HG03575 (cell line): ENCODE results near the gene UFSP1.

Experiments used
- ATAC-seq: cut with Tn5 transposase; IDR thresholded peaks from one replicate; pipeline ENCODE4 v1.9.1; 2021; ENCODE audit not compliant: unreplicated experiment, insufficient number of reproducible peaks, low FRiP score; ENCODE audit errors: extremely low read depth

The UFSP1 gene

DNA sequence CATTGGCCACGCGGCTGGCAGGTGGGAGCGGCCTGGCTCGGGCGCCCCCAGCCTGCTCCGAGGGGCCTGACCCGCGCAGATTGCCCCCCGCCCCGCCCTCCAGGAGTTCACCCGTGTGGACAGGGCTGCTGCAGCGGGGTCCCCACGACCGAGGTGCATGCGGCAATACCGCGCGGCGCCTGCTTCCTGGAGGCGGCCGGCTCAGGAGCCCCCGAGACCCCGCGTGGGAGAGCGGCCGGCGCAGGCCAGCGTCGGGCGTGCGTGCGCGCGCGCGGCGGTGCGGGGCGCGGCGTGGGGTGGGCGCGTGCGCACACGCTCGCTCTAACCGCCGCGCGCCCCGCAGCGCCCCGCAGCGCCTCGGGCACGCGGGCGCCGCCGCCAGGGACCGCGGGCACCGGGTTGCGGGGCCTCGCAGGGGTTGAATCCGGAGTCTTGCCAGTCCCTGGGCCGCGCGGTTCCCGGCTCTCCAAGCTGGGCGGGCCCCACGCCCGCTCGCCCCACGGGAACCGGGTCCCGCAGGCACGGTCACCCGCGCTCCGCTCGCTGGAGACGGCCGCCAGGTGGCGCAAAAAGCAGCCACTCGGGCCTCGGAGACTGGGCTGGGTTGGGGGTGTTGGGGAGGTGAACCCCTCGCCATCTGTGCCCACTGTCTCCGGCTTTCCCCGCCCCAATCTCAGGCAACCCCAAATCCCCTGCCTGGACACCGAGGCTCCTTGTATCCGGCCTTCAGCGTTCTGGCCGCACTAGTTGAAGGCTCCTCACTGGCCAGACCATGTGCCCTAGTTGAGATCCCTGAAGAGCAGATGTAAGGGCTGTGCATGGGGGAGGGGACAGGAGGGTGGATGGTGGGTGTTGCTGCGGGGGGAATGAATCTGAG, 7.5 kb upstream of the UFSP1 start:
- no peak for ATAC-seq

DNA sequence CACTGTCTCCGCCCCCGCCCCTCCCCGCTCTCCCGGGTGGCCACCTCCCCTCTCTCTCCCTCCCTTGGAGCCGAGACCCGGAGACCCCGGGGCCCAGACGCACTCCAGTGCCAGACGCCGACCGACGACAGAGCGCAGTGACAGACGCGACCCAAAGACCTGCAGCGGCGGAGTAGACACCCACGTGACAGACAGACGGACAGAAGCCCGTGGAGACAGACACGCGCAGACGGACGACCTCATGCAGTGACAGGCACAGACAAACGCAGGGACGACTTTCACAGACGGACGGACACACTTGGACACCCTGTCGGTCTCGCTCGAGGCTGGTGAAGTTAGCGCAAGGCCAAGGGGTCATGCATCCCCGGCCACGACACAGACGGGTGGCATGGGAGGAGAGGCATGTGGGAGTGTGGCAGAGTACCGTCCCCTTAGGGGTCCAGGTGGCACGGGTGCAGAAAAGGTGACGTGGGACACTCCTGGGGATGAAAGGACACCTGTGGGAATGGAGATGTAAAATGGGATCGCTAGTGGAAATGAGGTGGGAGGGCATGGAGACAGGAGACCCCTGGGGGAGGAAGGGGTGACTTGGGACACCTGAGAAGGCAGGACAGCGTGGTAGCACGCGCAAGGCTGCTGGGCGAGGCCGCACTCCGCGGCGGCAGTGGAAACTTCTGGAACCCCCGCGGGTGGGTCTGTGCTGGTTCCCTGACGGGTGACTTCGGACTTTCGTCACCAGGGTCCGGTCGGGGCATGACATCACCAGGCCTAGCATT, 6.6 kb upstream of the UFSP1 start:
- ATAC-seq = no peak

DNA sequence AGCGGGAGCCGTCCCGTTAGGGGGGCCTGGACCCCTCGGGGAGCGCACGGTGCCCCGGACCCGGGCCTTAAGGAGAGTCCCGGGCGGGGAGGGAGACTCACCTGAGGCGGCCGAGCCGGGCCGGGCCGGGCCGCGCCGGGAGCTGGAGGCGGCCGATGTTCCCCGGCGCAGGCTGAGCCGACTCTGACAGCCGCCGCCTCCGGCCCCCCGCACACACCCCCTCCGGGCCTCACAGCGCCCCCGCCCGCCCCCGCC, 6.1 kb upstream of the UFSP1 start, which contains the start of gene ACHE:
TSS of gene ACHE (minus strand) at position 188 of the 255 bp plus-strand sequence. CDS start 1,656 bp downstream, outside the sequence.
- ATAC-seq = no peak

DNA sequence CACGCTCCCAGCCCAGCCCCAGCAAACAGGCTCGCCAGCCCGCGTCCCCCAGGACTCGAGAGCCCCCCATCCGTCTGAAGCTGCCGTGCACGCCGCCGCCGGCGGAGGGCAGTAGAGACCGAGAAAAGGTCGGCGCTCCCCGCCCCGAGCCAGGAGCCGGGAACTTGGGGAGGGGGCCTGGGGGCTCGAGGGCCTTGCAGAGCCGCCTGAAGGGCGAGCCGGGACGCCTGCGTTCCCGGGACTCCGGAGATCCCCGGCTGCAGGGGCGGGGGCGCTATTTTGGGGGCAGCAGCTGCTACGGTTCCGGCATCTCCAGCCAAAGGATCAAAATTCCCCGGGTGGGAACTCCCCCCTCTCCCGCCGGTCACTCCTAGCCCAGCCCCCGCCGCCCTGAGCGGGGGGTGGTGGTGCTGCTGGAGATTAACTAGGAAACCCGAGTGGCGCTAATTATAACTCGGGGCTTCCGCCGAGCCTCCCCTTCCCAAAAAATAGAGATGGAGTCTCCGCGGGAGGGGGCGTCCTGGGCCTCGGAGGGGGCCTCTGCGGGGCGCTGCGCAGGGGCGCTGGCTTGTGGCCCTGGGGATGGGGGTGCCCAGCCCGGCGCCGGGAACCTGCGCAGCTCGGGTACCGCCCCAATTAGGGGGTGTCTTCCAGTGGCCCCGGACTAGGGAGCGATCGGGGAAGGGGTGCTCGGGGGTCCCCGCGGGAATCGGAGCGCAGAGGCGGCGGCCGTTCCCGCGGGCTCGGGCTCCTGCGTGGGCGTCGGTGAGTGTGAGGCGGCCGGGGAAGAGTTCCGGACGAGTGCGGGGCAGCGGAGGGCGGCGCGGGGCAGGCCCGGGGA, 5.6 kb upstream of the UFSP1 start:
- no peak for ATAC-seq

DNA sequence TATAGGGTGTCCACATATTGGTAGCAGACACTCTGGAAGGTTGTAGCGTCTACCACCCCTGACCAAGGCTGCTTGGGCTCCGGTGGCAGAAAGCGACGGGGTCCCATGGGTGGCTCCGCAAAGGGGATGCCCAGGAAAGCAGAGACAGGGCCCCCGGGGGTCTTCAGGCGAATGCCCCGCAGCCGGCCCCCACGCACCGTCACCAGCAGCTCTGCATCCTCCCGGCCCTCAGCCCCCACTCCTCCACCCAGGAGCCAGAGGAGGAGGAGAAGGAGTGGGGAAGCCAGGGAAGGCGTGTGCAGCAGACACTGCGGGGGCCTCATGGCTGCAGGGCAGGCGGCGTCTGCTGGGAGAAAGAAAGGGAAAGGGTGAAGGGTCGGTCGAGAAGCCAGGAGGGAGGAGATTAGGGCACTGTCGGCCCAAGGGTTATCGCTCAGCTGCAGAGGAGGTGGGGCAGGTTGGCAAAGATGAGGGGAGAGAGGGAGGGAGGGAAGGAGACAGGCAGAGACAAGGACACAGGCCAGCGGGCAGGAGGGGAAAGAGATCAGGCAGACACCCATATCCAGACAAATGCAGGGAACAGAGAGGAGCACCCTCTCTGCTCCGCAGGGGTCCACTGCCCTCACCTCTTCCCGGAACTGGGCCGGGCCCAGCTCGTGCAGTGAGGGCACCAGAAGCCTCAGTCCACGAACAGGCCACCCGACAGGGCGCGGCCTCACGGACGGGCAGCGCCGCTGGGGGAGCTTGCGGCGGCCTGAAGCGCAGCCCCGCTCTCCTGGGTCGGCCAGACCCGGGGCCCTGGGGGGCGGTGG, 4.6 kb upstream of the UFSP1 start:
- no peak for ATAC-seq

DNA sequence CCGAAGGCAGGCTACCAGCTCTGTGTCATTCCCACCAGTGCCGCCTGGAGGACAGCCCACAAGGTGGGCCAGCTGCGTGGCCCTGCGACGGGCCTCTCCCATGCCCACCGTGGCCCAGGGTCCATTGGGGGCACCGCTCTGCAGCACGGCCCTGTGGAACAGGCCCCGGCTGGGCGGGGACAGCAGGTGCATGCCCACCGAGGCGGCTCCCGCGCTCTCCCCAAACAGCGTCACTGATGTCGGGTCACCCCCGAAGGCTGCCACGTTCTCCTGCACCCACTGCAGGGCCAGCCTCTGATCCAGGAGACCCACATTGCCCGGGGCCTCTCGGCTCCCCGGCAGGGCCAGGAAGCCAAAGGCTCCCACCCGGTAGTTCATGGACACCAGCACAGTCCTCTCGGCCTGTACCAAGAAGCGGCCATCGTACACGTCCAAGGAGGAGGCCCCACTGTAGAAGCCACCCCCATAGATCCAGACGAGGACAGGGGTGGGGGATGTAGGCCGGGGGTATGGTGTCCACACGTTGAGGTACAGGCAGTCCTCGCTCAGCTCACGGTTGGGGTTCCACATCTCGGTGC, 3.9 kb upstream of the UFSP1 start:
- no peak for ATAC-seq

DNA sequence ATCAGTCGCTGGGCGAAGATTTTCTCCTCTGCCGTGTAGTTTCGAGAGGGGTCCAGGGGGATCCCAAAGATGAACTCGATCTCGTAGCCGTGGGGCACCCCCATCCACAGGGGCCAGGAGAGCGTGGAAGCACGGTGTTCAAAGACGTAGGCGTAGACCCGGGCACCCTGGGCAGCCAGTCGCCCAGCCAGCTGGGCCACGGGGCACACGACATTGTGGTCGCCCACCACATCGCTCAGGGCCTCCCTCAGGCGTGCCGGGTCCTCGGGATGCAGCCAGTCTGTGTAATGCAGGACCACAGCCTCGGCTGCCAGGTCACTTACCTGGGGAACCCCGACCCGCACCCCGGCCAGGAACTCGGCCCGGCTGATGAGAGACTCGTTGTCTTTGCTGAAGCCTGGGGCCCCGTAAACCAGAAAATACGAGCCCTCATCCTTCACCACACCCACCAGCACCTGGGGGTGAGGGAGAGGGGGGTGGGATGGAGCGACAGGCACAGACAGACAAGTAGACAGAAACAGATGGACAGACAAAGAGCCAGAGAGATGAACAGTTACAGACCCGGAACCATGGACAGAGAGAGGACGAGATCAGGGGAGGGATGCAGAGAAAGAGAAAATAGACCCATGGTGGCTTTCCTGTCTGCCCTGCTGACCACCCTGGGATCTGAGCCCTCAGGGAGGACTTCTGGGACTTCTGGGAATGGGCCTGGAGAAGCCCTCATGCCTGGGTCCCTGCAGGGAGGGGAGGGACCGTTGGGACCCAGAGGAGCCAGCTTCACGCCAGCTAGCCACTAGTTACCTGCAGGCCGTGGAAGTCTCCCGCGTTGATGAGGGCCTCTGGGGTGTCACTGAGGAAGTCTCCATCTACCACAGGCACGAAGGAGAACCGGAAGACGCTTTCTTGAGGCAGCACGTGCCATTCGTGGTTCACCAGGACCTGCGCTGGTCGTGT, 3.1 kb upstream of the UFSP1 start:
- ATAC-seq = no peak

DNA sequence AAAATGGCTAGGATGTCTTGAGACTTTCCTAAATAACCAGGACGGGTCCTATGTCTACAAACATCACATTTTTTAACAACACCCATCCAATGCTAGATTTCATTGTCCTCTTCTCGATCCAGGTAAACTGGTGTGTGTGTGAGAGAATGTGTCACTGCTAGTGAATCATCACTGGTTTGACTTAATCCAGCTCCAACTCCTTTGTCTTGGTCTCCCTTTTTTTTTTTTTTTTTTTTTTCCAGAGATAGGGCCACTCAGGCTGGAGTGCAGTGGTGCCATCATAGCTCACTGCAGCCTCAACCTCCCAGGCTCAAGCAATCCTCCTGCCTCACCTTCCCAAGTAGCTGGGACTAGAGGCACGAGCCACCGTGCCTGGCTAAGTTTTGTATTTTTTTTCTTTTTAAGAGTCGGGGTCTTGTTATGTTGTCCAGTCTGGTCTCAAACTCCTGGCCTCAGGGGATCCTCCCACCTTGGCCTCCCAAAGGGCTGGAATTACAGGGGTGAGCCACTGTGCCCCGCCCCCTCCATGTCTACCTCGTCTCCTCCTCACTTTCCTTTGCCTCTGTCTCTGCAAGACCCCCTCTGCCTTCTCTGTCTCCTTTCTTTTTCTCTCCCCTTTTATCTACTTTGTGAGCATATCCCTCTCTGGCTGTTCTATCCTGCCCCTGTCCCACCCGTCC, 2.2 kb upstream of the UFSP1 start:
- no peak for ATAC-seq

DNA sequence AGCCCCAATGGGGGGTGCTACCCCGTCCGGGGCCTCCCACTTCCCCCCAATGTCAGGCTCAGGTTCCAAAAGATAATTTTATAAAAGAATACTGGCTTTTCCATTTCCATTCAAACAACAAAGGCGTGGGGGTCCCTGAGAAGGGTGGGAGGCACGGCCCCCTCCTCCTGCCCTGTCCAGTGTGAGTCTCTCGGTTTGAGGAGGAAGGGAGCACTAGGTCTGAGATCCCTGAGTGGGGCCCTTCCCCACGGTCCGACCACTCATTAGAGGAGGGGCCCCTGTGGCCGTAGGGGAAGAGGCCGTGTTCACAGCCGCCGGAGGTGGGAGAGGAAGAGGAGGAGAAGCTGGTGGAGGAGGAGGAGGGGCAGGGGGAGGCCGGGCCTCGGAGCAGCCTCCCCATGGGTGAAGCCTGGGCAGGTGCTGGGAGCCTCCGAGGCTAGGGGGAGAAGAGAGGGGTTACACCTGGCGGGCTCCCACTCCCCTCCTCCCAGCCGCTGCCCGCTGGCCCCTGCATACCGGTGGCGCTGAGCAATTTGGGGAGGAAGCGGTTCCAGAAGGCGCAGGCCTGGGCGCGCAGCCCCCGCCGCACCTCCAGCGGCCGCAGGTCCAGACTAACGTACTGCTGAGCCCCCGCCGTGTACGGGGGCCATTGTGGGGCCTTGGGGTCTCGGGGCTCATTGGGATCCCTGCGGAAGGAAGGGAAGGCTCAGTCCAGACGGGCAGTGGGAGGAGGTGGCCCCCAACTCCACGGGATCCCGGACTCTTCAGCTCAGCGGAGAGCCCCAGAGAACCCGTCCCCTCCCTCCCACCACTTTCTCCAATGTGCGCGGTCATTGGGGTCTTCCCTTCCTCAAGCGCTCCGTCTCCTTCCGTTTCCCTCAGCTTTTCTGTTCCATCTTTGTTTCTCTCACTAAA, 1.4 kb upstream of the UFSP1 start:
- ATAC-seq = no peak

DNA sequence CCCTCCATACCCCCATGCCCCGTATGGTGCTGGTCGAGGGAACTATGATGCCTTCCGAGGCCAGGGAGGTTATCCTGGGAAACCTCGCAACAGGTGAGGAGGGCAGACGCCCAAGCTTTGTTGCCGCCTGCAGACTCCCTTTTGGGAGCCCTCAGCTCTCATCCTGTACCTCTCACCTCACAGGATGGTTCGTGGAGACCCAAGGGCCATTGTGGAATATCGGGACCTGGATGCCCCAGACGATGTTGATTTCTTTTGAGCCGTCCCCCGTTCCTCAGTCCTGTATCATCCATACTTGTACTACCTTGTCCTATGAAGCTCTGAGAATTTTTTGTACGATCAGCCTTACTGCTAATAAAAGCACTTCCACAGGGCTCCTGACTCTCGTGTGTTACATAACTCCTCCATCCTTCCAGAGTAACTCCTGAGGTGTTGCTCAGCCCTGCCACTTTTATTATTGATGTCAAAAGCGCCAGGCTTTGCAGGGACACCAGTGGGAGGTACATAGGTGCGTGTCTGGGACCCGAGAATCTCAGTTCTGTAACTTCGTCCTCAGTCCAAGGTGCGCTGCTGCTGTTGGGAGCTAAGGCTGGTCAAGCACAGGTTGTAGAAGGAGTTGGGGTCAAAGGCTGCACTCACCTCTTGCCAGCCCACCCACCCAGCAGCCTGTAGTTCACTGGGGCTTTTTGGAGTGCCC, 1.1 kb downstream of the UFSP1 start:
- ATAC-seq = no peak

DNA sequence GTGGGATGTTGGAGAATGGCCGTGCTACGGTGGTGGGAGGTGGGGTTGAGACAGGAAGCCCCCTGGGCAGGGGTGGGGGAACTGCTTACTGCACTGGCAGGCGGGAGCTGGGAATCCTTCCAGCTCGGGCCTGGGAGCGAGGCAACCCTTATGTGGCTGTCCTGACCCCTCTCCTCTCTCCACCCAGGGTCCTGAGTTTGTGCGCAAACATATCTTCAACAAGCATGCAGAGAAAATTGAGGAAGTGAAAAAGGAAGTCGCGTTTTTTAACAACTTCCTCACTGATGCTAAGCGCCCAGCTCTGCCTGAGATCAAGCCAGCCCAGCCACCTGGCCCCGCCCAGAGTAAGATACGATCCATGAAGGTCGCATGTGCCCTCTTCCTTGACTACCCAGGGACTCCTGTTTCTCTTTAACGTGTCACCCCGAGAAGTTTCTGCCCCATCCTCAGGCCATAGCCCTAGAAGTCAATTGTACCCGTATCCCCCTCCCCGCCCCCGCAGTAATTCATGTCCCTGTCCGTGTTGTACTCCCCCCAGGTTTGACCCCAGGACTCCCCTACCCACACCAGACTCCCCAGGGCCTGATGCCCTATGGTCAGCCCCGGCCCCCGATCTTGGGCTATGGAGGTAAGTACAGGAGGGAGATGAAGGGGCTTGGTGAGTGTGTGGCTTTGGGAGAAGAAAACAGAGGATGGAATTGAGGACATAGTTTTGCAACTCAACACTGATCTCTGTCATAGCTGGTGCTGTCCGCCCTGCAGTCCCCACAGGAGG, 1.8 kb downstream of the UFSP1 start:
- ATAC-seq = no peak

DNA sequence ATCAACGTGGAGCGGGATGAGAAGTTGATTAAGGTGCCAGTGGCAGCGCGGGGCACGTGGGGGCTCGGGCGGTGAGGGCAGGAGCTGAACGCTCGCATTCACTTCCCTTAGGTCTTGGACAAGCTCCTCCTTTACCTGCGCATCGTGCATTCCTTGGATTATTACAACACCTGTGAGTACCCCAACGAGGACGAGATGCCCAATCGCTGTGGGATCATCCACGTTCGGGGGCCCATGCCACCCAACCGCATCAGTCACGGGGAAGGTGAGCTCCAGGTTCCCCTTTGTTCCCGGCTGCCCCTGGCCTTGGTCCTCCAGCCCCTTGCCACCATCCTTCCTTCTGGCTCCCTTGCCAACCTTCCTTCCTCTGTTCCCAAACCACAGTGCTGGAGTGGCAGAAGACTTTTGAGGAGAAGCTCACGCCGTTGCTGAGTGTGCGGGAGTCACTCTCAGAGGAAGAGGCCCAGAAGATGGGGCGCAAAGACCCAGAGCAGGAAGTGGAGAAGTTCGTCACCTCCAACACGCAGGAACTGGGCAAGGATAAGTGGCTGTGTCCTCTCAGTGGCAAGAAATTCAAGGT, 2.5 kb downstream of the UFSP1 start:
- ATAC-seq = no peak

DNA sequence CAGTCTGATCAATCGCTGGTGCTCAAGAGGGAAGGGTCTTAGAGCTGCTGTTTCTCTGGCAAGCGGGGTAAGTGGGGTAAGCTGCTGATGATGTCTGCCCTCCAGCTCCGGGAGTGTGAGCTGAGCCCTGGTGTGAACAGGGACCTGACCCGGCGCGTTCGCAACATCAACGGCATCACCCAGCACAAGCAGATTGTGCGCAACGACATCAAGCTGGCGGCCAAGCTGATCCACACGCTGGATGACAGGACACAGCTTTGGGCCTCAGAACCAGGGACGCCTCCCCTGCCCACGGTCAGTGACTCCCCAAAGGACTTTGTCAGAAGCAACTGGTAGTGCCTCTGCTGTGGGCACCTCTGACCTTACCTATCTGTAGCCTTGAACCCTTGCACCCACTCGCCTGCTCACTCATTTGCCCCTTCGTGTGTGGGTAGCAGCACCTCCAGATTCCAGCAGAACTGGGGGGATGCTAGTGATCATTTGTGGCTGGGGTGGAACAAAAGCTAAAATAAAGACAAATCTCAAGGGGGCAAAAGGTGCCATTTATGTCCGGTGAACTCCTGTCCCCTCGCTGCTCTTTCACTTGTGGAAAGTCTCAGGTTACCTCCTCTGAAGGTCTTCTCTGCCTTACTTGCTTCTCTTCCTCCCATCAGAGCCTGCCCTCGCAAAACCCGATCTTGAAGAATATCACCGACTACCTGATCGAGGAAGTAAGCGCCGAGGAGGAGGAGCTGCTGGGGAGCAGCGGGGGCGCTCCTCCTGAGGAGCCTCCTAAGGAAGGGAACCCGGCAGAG, 3.2 kb downstream of the UFSP1 start:
- no peak for ATAC-seq
